H1 (cell line): Measurements from ENCODE around the gene KCNAB2. TPM values are rescaled to one million over a fixed set of nuclear protein-coding genes. Genes with fewer than 3 reads are reported as not detected.

ENCODE experiments used
- EZH2 ChIP-seq: fragments of 200-600 bp; sonication (generic); IDR thresholded peaks from 2 replicates; pipeline ENCODE4 v1.7.1; 2012; ENCODE audit warnings: low read depth, mild to moderate bottlenecking, moderate library complexity, low read length, inconsistent platforms; ENCODE audit not compliant: severe bottlenecking
- FOSL1 ChIP-seq: IDR thresholded peaks from 2 replicates; pipeline ENCODE4 v1.6.1; 2011; ENCODE audit warnings: mild to moderate bottlenecking, low read depth, low read length, moderate library complexity; ENCODE audit not compliant: insufficient read depth
- RXRA ChIP-seq: IDR thresholded peaks from 2 replicates; pipeline ENCODE4 v1.6.1; 2011; ENCODE audit warnings: low read depth, mild to moderate bottlenecking, low read length, moderate library complexity; ENCODE audit not compliant: insufficient read depth
- polyA plus RNA-seq, 7 experiments: library from polyadenylated mRNA; depleted of rRNA in 3 of 7; stranded (reverse) in 5 of 7; unstranded in 2 of 7; fragments of >200 nt in 5 of 7; fragments of 200-250 nt in 2 of 7; gene quantifications; 1 replicate in 5 of 7; 2 replicates in 1 of 7; 4 replicates in 1 of 7; pipeline versions ENCODE4 v1.2.1 to v1.2.3, GENCODE V29; 2011 to 2013; ENCODE audit warnings: missing spikeins in 2 of 7, mixed read lengths in 2 of 7
- total RNA-seq: library from RNA; stranded (reverse); fragmentation: NEBNext Ultra II Directional; extraction: Animal tissue kit (Norgen Biotek cat#: 25700); gene quantifications from 2 replicates; pipeline ENCODE4 v1.2.1, GENCODE V29; 2021
- TF ChIP-seq, protein P1 (sequence below): fragments of 300-600 bp; sonication (generic); IDR thresholded peaks from 2 replicates; pipeline ENCODE4 v1.7.1; 2012; ENCODE audit warnings: low read length, moderate library complexity, mild to moderate bottlenecking, inconsistent platforms; ENCODE audit not compliant: insufficient replicate concordance
- TF ChIP-seq, protein P2 (sequence below), 3 experiments: IDR thresholded peaks; 1 replicate in 2 of 3; 2 replicates in 1 of 3; pipeline versions ENCODE4 v1.5.1 to v1.6.1; 2011; ENCODE audit warnings: low read length in 3 of 3, mild to moderate bottlenecking in 3 of 3, inconsistent platforms in 2 of 3, low read depth in 1 of 3, moderate library complexity in 1 of 3; ENCODE audit not compliant: insufficient read depth in 1 of 3; ENCODE audit errors: control extremely low read depth in 1 of 3

The KCNAB2 gene
- total and polyA plus RNA-seq, 2 of the 8 experiments (the other 6 are each of a cell fraction or from before 2014, with no cell fraction given): 4.5 to 7.0 TPM

DNA sequence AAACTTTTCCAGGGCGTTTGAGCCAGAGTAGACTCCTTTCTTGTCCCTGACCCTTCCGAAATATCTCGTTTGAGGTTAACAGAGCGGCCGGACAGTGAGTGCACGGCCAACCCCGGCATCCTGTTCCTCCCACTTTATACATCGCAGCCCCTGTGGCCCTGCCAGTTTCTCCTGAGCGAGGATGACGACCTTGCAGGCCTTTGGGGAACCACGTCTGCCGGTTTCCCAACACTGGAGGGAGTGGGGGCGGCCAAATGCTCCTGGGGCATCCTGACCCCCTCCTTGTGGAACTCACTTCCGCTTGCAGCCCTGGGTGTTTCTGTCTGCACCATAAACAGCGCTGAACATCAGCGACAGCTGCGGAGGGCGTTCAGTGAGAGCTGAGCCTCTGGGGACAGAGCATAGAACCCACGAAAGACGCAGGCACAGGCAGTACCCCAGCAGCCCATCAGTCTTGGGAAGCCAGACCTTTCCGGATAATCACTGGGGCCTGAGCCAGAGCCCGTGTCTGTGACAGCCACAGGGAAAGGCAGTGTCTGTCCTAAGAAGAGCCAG lies 4.8 kb upstream of the KCNAB2 start (continued):
- TF ChIP-seq, protein P1, sequence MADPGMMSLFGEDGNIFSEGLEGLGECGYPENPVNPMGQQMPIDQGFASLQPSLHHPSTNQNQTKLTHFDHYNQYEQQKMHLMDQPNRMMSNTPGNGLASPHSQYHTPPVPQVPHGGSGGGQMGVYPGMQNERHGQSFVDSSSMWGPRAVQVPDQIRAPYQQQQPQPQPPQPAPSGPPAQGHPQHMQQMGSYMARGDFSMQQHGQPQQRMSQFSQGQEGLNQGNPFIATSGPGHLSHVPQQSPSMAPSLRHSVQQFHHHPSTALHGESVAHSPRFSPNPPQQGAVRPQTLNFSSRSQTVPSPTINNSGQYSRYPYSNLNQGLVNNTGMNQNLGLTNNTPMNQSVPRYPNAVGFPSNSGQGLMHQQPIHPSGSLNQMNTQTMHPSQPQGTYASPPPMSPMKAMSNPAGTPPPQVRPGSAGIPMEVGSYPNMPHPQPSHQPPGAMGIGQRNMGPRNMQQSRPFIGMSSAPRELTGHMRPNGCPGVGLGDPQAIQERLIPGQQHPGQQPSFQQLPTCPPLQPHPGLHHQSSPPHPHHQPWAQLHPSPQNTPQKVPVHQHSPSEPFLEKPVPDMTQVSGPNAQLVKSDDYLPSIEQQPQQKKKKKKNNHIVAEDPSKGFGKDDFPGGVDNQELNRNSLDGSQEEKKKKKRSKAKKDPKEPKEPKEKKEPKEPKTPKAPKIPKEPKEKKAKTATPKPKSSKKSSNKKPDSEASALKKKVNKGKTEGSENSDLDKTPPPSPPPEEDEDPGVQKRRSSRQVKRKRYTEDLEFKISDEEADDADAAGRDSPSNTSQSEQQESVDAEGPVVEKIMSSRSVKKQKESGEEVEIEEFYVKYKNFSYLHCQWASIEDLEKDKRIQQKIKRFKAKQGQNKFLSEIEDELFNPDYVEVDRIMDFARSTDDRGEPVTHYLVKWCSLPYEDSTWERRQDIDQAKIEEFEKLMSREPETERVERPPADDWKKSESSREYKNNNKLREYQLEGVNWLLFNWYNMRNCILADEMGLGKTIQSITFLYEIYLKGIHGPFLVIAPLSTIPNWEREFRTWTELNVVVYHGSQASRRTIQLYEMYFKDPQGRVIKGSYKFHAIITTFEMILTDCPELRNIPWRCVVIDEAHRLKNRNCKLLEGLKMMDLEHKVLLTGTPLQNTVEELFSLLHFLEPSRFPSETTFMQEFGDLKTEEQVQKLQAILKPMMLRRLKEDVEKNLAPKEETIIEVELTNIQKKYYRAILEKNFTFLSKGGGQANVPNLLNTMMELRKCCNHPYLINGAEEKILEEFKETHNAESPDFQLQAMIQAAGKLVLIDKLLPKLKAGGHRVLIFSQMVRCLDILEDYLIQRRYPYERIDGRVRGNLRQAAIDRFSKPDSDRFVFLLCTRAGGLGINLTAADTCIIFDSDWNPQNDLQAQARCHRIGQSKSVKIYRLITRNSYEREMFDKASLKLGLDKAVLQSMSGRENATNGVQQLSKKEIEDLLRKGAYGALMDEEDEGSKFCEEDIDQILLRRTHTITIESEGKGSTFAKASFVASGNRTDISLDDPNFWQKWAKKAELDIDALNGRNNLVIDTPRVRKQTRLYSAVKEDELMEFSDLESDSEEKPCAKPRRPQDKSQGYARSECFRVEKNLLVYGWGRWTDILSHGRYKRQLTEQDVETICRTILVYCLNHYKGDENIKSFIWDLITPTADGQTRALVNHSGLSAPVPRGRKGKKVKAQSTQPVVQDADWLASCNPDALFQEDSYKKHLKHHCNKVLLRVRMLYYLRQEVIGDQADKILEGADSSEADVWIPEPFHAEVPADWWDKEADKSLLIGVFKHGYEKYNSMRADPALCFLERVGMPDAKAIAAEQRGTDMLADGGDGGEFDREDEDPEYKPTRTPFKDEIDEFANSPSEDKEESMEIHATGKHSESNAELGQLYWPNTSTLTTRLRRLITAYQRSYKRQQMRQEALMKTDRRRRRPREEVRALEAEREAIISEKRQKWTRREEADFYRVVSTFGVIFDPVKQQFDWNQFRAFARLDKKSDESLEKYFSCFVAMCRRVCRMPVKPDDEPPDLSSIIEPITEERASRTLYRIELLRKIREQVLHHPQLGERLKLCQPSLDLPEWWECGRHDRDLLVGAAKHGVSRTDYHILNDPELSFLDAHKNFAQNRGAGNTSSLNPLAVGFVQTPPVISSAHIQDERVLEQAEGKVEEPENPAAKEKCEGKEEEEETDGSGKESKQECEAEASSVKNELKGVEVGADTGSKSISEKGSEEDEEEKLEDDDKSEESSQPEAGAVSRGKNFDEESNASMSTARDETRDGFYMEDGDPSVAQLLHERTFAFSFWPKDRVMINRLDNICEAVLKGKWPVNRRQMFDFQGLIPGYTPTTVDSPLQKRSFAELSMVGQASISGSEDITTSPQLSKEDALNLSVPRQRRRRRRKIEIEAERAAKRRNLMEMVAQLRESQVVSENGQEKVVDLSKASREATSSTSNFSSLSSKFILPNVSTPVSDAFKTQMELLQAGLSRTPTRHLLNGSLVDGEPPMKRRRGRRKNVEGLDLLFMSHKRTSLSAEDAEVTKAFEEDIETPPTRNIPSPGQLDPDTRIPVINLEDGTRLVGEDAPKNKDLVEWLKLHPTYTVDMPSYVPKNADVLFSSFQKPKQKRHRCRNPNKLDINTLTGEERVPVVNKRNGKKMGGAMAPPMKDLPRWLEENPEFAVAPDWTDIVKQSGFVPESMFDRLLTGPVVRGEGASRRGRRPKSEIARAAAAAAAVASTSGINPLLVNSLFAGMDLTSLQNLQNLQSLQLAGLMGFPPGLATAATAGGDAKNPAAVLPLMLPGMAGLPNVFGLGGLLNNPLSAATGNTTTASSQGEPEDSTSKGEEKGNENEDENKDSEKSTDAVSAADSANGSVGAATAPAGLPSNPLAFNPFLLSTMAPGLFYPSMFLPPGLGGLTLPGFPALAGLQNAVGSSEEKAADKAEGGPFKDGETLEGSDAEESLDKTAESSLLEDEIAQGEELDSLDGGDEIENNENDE: no peak
- TF ChIP-seq, protein P2, sequence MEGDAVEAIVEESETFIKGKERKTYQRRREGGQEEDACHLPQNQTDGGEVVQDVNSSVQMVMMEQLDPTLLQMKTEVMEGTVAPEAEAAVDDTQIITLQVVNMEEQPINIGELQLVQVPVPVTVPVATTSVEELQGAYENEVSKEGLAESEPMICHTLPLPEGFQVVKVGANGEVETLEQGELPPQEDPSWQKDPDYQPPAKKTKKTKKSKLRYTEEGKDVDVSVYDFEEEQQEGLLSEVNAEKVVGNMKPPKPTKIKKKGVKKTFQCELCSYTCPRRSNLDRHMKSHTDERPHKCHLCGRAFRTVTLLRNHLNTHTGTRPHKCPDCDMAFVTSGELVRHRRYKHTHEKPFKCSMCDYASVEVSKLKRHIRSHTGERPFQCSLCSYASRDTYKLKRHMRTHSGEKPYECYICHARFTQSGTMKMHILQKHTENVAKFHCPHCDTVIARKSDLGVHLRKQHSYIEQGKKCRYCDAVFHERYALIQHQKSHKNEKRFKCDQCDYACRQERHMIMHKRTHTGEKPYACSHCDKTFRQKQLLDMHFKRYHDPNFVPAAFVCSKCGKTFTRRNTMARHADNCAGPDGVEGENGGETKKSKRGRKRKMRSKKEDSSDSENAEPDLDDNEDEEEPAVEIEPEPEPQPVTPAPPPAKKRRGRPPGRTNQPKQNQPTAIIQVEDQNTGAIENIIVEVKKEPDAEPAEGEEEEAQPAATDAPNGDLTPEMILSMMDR (IDR thresholded peaks at IDR 0.05; ENCODE audit: control extremely low read depth in 1 of 3, insufficient read depth in 1 of 3, low read depth in 1 of 3, low read length in 3 of 3): no peak
- TF ChIP-seq FOSL1: no peak
- no peak for TF ChIP-seq EZH2
- TF ChIP-seq RXRA: no peak
